ENCODE data around the gene LETM1. TPM values are rescaled to one million over a fixed set of nuclear protein-coding genes. Genes with fewer than 3 reads are reported as not detected.

LETM1 gene
- total and polyA plus RNA-seq, 12 donors = 20.7 to 117 (median 37.9) TPM

GRCh38 chr4:1792832-1793495 is 63.0 kb downstream of the LETM1 start, which contains the start of gene FGFR3:
TSS of gene FGFR3 (plus strand) at chr4:1793293. CDS start at chr4:1793935, 642 bp downstream.
- intact Hi-C loops (cut with DNase I) = no loop called here
- peaks cover 33% of the 10 kb centered on the region for H3K27me3 ChIP-seq
- DNase-seq = peak in 1 of 7 donors; percentile 30

GRCh38 chr4:1792158-1792831 is 63.7 kb downstream of the LETM1 start:
- intact Hi-C loops (cut with DNase I) = no loop called here

More at GRCh38 chr4:1792832-1793495, 63.0 kb downstream of the LETM1 start, which contains the start of gene FGFR3:
- no peaks in the 10 kb centered on the region for H3K36me3 ChIP-seq (replicated peaks in 1 of 2)
- H3K27ac ChIP-seq = no peak within 1 kb of the TSS
- H3K9me3 ChIP-seq (replicated peaks in 1 of 3) = no peaks in the 10 kb centered on the region
- H3K4me3 ChIP-seq = peak within 1 kb of the TSS in 1 of 4 donors; percentile 65
- 0 to 11% (median 3%) methylated on average over 2 to 95 of the region's 95 CpGs for WGBS, 4 donors
- peaks cover 13 to 16% of the 10 kb centered on the region in 2 donors for H3K4me1 ChIP-seq (replicated peaks in 1 of 2)
- TF ChIP-seq POLR2A (IDR thresholded peaks at IDR 0.05) (peak in 1 of 2 donors; percentile 18), CTCF (IDR thresholded peaks at IDR 0.05) (no peak)

GRCh38 chr4:1790005-1790404 is 66.0 kb downstream of the LETM1 start:
- 85 to 91% (median 87%) methylated on average over 6 to 10 of the region's 10 CpGs for WGBS, 4 donors

More at GRCh38 chr4:1792158-1792831, 63.7 kb downstream of the LETM1 start:
- peaks cover 13 to 16% of the 10 kb centered on the region in 2 donors for H3K4me1 ChIP-seq (replicated peaks in 1 of 2)
- TF ChIP-seq CTCF (IDR thresholded peaks at IDR 0.05) (no peak), POLR2A (IDR thresholded peaks at IDR 0.05) (no peak)
- no peak overlapping the region for H3K4me3 ChIP-seq
- 64 to 88% (median 76%) methylated on average over 4 to 29 of the region's 29 CpGs for WGBS, 4 donors
- no peak for DNase-seq
- no peak overlapping the region for H3K27ac ChIP-seq
- no peaks in the 10 kb centered on the region for H3K9me3 ChIP-seq (replicated peaks in 1 of 3)
- no peaks in the 10 kb centered on the region for H3K36me3 ChIP-seq (replicated peaks in 1 of 2)
- H3K27me3 ChIP-seq = peaks cover 33% of the 10 kb centered on the region

GRCh38 chr4:1789552-1789951 is 66.4 kb downstream of the LETM1 start:
- TF ChIP-seq CTCF (IDR thresholded peaks at IDR 0.05) (no peak), POLR2A (IDR thresholded peaks at IDR 0.05) (no peak)
- peaks cover 11 to 16% of the 10 kb centered on the region in 2 donors for H3K4me1 ChIP-seq (replicated peaks in 1 of 2)
- H3K36me3 ChIP-seq (replicated peaks in 1 of 2) = no peaks in the 10 kb centered on the region
- WGBS, 4 donors = 77 to 97% (median 90%) methylated on average over 6 to 21 of the region's 21 CpGs
- no peak overlapping the region for H3K27ac ChIP-seq
- no peaks in the 10 kb centered on the region for H3K9me3 ChIP-seq (replicated peaks in 1 of 3)
- intact Hi-C loops (cut with DNase I) = no loop called here
- DNase-seq = no peak
- no peak overlapping the region for H3K4me3 ChIP-seq
- peaks cover 8% of the 10 kb centered on the region for H3K27me3 ChIP-seq

More at GRCh38 chr4:1790005-1790404, 66.0 kb downstream of the LETM1 start:
- Histone ChIP-seq H3K36me3 (replicated peaks in 1 of 2) (no peaks in the 10 kb centered on the region), H3K27ac (no peak overlapping the region), H3K4me3 (no peak overlapping the region), H3K9me3 (replicated peaks in 1 of 3) (no peaks in the 10 kb centered on the region), H3K4me1 (replicated peaks in 1 of 2) (peaks cover 10 to 15% of the 10 kb centered on the region in 2 donors), H3K27me3 (peaks cover 12% of the 10 kb centered on the region)
- no peak for DNase-seq
- intact Hi-C loops (cut with DNase I) = no loop called here
- no peak for TF ChIP-seq POLR2A (IDR thresholded peaks at IDR 0.05)

All from adrenal gland (tissue), 12 donors.